Activated CD4-positive, alpha-beta T cell treated with anti-CD3 and anti-CD28 coated beads for 24 hours (primary cell): Measurements from ENCODE around the gene TTC28.

Source experiments
- DNase-seq, 2 donors: peaks; one replicate each; pipeline ENCODE4 v3.0.0-alpha.2; 2020; ENCODE audit warnings: low read depth in 2 of 2

Gene TTC28

DNA sequence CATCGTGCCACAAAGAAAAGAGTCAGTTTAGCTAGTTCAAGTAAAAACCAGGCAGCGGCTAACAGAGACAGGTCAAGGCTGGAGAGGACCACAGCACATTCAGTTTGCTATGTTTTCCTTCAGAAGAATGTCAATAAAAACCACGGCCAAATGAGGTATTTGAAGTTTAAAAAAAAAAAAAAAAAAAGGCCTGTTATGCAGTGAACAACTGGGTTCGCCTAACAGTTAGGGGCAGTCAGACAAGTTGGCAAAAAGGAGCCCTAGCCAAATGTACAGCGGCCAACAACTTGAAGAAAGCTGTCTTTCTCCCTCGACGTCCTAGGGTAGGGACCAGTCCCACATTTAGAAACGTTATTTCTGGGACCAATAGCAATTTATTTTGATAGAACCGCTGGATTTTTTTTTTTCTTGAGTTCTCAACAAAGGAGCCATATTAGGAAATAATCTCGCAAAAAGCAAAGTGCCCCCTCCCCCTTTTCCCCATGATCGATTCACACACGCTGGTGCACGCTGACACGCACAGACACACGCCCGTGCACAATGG, 237.8 kb downstream of the TTC28 start:
- no peak for DNase-seq

- no peak for DNase-seq
Measured at GRCh38 chr22:28440592-28441390, 238.8 kb downstream of the TTC28 start.

GRCh38 chr22:28438183-28438768, 241.4 kb downstream of the TTC28 start:
- DNase-seq: no peak

- no peak for DNase-seq
Measured at GRCh38 chr22:28435982-28436381, 243.7 kb downstream of the TTC28 start.

DNA sequence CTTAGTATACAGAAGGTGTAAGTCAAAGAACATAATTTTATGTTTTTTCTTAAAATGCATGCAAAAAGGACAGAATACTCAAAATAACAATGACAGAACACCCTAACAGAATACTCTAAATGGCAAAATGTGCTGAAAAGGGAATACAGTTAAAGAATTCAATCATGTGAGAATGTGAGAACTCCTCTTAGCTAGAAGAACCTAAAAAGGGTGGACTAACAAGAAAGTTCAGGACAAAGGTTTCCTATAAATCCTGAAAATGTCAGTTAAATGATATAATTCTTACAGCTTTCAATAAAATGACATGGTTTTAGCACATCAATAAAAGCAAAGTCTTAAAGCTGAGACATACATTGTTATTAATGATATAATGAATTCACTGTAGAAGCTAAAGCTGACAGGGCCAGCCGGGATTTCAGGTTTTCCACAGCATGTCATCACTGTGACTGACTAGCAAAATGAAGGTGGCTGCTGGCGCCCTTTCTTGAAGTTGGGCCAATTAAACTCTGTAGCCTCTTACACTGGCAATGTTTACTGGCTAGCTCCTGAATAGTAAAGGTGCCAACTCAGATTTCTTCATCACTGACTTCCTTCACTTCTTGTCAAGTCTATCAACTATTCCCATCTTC, 244.4 kb downstream of the TTC28 start:
- no peak for DNase-seq

GRCh38 chr22:28430466-28431025, 249.1 kb downstream of the TTC28 start:
- DNase-seq: no peak

DNA sequence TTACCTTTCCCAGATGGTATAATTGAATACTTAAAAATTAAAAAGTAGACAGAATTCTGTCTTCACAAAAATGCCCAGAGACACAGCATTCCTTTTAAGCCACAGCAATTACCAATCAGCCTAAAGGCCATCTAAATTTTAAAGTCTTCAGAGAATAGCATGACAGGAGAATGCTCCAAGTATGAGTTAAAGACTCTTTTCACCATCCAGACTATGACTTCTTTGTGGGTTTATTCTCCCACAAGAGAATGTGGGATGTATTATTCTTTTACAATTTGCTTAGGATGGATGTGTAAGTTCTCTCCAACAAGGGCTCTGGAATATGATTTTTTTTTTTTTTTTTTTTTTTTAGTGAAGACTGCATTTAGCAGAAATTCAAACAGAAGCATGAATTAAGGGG, 249.9 kb downstream of the TTC28 start:
- no peak for DNase-seq

GRCh38 chr22:28428271-28428670, 251.4 kb downstream of the TTC28 start:
- DNase-seq: no peak

DNA sequence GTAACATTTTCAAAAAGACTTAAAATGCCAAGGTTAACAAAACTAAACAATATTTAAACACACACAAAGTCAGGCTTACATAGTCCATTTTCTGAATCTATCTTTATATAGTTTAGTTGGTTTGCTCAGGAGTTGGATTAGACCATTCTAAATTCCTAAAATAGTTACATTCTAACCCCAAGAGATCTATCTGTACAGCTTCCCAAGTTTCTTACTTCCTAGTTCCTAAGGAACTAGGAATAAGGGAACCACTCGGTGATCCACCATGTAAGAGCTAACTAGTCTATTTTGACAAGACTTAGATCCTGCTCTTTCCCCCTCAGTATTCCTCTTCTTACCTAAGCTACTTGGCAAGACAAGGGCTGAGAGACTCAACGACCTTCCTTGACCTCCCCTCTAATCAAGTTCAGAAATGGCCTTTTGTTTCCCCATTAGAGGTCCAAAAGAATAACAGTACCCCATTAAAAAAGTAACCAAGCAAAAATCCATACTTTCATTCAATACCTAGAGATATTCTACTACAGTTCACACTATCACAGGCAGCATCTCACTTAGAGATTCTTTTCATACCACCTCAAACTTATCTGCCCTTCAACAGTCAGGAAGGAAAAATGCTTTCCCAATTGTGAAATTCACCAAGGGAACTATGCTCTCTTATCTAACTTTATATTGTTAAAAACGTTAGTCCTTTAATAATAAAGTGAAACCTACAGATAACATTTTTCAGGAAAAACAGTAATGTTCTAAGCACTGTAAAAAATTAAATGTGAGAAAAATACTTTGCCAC, 253.1 kb downstream of the TTC28 start:
- no peak for DNase-seq

DNA sequence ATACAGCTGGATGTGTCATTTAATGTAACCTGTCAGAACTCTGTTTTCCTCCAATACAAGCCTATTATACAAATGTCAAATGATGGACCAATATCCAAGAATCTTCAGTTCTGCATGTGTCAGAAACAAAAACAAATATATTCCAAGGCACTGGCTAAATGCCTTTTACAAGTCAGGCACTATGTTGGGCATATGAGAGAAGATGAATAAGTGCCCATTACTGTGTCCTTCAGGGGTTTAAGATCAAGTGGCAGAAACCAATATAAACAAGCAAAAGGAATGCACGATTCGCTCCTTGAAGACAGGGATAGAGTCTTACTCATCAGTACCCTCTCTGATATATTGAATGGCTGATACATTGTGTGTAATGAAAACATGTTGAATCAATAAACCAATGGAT, 254.4 kb downstream of the TTC28 start:
- DNase-seq: no peak

DNA sequence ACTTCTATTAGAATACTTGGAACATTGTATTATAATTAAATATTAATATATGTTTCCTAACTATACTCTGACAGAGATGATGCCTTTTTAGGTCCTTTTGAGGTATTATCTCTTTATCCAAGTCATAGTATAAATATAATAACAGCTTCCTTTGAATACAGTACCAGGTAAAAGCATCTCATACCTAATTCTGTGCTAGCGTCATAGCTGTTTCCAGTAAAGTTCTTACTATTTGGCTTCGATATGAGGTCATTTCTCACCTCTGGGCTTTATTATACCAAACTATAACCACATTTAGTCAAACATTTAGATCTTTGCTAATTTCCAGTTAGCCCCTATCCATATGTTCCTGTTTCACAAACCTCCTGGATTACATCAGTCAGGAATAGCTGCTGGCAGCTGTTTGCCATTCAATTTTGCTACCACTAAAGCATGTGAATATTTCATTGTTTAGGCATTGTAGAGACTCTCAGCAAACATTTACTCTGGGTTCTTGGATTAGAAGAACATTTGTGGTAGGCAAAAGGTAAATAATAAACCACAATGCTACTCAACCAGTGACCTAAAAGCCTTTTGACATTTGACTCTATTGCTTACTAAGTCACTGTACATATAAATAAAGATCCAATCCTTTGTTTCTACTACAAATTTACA, 255.1 kb downstream of the TTC28 start:
- no peak for DNase-seq

GRCh38 chr22:28419919-28420318, 259.7 kb downstream of the TTC28 start:
- DNase-seq: no peak

DNA sequence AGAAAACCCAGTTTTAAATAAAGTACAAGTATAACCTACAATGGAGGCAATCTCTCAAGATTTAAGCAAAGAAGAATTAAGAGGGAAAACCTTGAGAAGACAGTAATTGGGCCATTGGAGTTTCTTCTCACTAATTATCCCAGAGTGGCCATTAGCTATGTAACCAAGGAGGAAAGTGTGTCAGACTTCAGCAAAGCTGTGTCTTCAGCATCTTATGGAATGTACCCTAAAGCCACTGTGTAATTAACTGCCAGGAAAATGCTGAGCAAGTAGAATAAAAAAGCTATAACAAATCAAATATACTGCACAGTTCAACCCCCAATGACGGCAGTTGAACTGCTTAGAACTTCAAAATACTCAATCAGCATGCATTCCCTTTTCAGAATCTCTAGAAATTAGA, 261.6 kb downstream of the TTC28 start:
- no peak for DNase-seq

- DNase-seq: no peak
Measured at GRCh38 chr22:28417431-28417830, 262.2 kb downstream of the TTC28 start.

DNA sequence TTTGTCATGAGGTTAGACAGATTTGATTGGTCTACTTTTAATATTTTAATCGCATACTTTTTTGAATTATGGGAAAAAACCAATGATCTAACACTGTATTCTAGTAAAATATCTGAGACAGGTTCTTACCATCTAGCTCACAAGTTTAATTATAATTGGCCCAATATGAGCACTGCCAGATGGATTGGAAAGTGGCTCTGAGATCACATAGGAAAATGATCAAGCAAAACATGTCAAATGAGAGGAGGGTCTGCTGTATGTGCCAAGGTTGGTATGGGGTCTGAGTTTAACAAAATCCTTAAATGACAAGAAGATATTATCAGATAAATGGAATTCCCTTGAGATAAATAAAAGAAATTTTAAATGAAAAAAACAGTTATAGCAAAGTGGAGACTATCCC, 264.7 kb downstream of the TTC28 start:
- no peak for DNase-seq

DNA sequence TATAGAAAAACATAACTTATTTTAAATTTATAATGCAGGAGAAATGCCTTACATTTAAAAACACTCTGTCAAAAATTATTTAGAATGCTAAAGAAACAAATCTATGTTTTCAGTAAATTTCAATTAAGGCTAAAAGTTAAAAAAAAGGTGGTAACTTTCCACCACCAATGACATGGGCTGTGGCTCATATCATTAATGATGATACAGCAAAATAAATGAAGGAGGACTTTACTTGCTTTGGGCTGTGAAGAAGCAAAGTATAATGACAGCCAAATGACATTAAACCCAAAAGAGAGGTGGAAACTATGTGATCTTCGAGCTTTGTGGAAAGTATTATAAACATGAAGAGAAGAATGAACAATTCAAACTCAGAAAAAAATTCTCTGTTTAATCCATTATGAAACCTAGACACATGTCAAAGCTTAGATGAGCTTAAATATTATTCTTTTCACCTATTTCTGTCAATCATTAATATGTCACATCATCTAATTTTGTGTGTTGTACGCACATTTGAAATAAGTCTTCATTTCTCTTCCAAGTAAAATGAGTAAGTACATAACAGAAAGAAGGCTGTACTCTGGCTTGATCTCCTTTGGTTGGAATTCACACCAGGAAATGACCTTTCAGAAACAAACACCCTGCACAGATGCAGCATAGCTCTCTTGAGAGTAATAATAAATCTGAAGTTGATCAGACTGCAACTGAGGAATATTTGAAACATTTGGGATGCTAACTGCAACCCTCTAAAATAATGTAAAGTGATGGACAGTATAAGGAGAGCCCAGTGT, 265.8 kb downstream of the TTC28 start:
- no peak for DNase-seq

GRCh38 chr22:28412109-28412508, 267.5 kb downstream of the TTC28 start:
- DNase-seq: no peak

DNA sequence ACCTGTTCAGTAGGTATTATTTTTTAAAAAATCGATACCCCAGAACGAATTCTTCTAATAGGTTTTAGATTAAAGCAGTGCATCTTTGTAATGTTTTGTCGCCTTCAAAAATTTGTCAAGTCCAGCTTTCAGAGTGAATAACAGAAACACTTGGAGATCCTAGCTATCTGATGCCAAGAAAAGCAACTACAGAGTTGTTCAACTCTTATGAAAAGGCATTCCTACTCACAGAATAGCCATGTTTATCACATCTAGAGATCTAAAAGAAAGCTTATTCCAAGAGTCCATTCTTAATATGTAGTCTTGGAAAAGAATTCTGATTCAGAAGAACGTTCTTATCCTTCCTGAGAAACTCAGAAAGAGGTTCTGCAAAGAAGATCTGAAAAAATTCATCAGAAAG, 268.5 kb downstream of the TTC28 start:
- DNase-seq: no peak

DNA sequence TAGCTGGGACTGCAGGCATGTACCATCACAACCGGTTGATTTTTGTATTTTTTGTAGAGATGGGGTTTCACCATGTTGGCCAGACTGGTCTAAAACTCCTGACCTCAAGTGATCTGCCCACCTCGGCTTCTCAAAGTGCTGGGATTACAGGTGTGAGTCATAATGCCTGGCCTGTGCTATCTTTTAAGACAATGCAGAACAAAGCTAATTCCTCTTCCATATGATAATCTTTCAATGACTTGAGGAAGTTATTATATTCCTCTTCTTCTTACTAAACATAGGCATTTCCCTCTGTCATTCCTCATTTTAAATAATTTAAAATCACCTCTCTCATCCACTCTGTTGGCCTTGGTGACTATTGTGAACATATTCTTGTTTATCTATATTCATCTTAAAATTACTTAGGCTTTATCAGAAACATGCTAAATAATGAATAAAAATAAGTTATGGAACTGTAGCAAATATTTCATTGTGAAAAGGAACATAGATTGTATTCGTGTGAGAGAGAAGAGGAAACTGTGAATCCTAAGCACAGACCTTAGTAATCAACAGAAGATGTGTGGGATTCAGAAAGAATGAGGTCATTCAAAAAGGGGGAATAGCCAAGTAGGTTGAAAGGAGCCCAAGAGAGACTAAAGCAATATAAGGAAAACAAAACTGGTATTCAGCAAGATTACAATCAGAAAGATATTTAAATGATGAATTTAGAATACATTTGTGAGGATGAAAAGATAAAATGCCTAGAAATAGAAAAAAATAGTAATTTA, 269.4 kb downstream of the TTC28 start:
- no peak for DNase-seq

DNA sequence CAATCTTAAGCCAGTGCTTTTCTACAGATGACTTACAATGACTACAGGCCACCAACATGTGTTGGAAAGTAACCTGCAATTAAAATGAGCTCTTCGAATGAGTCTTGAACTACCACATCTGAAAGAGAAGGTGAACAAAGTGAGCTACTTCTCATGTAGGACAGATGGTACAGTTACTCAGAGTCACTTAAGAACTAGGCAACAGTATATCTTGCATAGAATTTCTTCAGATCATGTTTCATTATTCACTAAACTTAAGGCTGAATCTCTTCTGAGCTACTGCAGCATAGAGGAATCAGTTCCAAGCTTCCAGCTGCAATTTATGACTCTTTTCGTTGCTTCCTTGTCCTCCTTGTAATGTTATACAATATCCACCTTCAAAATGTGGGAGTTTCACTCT, 270.9 kb downstream of the TTC28 start:
- DNase-seq: no peak
